Kidney tubule cell (primary cell): Measurements from ENCODE around the gene CFAP90.
A peak's percentile ranks its signal among the peaks of the same experiment; 100 is the strongest.

Experiments used
- DNase-seq: peaks from one replicate; pipeline ENCODE4 v3.0.0-alpha.2; 2018; ENCODE audit warnings: low spot score

CFAP90 gene

DNA sequence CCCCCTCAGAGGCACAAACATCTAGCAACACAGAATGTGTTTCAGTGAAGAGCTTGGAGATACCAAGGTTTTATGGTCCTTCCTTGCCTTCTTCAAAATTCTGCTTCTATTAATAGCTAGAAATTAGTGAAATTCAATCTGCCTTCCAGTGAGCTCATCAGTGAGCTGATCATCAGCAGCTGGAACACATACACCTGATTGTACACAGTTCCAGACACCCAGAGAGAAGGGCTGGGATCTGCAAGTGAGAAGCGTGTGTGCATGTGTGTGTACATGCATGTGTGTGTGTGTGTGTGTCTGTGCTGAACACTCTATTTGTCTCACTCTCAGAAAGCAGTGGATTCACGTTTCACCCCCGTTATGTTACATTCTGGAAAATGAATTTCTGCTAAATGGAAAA, 28.5 kb downstream of the CFAP90 start:
- DNase-seq: no peak

DNA sequence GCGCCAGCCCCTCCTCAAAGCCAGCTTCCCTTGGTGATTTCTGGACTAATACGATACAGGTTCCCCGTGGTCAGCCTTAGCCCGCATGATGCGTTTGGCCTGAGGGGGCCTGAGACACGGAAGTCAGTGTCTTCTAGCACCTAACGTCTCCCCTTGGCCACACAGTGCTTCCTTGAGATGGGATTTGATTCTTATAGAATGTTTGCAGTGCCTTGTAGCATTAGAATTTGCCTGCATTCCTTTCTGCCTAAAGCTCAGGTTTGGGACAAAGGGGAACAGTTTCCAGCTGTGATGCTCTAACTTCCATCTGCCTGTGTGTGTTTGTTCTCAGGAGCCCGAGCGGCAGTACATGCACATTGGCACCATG, 34.4 kb downstream of the CFAP90 start:
- no peak for DNase-seq

DNA sequence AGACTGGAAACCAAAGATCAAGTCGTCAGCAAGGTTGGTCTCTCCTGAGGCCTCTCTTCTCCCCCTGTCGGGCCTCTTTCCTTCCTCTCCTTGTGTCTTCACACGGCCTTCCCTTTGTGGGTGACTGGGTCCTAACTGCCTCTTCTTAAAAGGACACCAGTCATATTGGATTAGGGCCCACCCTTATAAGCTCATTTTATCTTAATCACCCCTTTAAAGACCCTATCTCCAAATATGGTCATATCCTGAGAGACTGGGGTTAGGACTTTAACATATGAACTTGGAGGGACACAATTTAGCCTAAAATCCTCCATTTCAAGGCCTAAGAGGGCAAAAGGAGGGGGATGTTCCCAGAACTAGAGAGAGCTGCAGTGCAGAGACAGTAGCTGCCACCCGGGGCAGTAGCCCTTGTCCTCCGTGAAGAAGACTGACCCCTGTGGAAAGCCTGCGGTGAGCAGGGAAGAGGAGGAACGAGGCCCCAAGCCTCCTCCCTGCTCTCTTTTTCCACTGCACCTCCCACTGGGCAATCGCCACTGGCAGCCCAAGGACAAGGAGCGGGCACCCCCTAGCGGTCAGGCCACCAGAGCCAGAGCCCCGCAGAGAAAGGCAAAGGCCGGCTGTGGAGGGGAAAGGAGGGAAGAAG, 34.9 kb downstream of the CFAP90 start:
- DNase-seq: peak; percentile 77

DNA sequence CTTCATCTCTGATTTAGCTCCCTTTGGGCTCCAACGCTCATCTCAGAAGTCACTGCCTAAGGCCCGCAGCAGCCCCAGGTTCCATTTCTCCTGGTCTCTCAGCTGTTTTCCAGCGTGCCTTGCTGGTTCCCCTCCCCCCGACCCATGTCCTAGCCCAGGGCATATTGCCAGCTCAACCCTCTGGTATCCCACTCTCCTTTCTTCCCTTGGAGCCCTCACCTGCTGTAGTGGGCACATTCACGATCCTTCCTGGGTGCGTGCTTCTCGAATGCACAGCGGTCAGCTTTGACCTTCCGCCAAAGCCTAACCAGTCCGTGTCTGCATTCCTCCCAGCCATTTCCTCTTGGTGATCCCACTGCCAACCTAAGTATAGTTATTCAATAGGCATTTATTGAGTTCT, 36.1 kb downstream of the CFAP90 start:
- no peak for DNase-seq

DNA sequence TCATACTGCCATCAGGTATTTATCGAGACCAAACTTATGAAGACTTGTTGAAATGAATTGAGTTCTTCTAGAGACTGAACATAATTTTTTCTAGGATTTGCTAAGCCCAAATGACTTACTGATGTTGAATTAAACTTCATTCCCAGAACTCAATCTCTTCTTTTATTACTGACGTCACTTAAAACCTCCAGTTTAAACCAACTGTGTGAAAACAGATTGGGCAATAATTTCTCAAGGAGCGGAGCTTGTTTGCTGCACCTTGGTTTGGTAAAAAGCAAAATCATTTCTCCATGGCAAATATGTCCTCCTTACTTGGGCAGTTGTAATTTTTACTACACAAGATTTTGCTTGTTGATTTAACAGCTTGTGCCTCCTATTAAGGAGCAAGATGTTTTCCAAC, 37.4 kb downstream of the CFAP90 start:
- DNase-seq: no peak

DNA sequence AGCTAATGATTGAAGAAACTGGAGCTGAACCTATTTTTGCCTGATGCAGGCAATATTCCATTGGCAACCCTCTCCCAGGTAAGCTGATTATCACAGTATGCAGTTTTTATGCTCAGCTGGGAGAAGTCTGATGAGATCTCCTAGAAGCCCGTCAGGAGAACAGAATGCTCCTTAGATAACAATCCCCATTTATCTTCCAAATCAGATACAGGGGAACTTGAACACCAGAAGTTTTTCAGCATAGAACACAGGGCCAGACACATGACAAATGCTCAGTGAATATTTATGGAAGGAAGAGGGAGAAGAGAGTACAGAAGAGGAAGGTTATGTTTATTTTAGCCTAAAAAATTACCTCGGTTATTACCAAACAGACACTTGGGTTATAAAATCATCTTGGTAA, 37.9 kb downstream of the CFAP90 start:
- DNase-seq: no peak

DNA sequence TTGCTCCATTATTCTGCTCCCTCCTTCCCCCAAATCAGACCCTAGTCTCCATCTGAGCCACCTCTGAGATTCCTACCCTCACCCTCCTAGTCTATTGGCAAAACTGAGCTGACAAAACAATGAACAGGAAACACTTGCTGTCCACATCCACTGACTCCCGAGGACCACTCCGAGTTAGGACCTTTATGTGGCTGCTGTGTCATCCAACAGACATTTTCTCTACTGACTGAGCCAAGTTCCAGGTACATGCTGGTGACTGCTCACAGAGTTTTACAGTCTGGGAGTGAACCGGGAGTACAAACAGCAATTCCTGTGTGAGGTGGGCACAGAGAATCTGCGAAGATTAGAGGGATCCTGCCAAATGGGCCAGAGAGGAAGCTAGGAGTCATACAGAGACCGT, 39.2 kb downstream of the CFAP90 start:
- DNase-seq: no peak

DNA sequence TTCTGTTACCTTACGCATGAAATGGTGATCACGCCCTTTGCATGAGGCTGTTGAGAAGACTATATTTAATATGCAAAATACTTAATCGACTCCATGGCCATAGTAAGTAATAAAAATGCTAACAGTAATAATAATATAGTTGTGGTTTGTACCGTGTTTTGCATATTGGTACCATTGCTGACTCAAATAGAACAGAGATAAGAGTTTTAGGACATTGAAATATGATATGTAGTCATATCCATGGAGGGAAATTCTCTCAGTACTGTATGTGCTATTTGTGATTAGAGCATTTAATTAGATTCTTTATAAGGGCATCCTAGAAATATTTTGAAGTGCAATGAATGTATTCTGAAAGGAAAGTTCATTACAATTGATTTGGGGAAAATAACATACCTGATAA, 41.9 kb downstream of the CFAP90 start:
- DNase-seq: no peak

DNA sequence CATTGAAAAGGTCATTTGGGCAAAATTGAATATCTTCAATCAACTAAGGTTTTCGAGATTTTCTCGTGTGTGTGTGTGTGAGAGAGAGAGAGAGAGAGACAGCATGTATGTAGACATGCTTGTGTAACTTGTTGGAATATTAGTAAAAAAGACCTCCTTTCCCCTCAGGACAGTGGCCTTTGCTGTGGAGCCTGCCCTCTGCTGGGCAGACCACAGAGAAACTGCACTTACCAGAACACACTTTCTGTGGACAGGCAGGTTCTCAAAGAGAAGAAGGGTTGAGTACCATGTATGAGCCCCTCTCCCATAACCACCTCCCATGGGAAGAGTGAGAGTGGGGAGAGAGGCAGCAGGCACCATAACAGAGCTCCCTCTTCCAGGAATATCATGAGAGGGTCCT, 45.6 kb downstream of the CFAP90 start:
- peak; percentile 17 for DNase-seq

DNA sequence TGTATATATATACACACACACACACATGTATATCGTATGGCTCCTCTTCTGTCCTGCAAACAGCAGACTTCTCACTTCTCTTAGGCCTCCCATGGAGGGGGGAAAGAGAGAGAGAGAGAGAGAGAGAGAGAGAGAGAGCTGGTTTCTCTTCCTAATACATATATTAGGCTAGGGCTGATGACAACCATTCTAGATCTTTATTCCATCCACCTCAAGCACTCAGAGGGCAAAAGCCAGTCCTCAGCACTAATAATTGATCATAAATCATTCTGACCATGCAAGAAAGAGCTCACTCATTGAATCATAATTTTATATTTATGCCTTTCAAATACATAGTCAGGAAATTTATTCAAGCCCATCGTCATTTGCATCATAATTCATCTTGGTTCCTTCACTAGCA, 47.0 kb downstream of the CFAP90 start:
- DNase-seq: no peak

DNA sequence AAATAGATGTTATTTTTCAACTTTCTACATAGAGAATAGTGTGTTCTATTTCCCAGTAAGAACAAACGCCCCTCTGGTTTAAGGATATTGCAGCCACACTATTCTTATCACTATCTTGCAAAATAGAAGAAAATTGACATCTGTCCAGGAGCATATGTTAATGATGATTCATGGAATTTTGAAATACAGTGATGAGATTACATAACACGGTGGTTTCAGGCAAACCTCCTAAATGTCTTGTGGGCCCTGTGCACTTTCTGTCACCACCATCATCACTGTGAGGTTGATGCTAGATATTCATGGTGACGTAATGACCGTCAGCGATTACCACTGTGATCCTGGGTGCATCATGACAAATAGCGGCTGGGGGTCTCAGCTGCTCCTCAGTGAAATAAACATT, 48.1 kb downstream of the CFAP90 start:
- DNase-seq: no peak

DNA sequence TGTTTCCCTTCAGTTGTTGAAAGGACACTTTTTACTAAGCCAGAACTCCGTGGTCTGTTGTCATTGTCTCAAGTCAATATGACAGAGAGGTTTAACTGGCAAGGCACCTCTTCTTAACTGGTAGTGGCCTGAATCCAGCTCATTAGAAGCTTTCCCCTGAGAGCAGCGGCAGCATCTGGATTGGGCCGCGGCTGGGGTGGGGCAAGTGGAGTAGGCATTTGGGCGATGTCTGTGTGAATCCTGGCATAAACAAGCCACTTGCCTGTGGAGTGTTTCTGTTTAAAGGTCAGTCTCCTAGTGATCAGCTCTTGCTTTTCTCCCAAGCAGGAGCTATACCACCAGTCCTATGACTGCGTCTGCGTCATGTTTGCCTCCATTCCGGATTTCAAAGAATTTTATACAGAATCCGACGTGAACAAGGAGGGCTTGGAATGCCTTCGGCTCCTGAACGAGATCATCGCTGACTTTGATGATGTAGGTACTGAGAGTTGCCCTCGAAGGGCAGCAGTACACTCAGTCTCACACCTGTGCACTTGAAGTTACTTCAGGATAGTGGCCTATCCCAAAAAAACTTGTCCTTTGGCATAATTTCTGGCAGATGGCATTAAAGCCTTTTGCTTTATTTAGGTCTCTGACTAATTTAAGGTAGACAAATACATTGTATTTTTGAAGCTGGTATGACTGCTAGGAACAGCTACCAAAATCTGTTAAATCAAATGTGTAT, 48.9 kb downstream of the CFAP90 start:
- no peak for DNase-seq

DNA sequence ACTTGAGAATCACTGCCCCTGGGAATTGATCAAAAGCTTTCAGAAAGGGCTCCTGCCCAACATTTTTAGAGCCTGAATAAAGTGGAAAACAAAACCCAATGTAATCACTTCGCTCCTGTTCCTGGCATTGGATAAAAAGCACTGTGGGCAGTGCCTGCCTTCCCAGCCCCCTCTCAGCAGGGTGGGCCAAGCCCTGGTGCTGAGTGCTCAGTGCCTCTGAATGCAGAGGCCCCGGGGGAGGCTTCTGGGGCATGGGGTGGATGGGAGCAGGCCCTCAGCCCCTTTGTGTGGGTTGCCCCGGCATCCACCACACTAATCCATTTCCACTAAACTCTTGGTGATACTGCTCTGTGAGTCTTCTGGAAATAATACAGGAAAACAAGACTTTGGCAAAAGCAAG, 55.6 kb downstream of the CFAP90 start:
- DNase-seq: no peak

DNA sequence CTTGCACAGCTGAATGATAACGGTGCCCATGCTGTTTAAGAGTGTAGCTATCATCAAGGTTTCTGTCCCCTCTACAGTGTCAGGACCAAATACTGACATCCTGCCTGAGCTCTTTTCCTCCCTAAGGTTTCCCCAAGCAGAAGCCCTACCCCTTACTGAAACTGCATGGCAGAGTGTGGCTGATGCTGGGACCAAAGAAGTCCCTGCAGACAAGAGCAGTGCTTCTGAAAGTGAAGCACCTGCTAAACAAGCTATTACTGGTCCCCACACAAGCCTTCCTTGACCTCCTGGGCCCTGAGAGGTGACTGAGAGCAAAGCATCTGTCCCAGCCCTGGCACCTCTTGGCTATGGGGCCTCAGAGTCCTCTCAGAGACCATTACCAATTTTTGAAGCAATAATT, 56.1 kb downstream of the CFAP90 start:
- DNase-seq: no peak

DNA sequence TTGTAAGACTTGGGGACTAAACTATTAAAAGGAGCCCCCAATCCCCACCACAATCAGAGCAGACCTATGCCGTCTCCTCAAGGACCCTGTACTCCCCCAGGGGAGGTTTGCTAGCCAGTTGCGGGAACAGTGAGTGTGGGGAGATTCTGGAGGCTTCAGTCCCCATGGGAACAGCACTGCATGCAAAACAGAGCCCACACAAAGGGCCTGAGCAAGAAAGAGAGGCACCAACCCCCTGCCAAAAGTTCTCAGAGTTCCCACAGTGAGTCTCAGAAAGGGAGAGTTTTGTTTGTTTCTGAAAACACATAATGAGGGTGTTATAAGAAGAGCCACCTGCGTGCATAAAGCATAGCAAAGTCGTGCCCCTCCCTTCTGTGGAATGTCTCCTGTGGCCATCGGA, 56.6 kb downstream of the CFAP90 start:
- DNase-seq: peak; percentile 1

DNA sequence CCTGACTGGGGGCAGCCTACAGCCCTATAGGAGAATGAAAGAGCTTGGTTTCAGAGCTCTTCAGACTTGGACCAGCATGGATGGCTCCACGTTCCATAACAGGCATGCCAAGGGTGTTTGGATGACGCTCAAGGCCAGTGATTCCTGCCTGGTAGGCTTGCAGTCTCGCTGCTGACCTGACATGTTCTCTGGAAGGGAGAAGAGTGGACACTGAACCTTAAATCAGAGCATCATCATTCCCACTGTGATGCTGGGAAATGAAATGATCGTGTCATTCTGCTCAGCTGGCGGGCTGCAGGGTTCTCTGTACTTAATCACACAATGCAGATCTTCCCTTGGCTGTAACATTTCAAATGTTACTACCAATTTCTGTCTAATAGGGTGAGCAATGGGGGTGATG, 57.0 kb downstream of the CFAP90 start:
- no peak for DNase-seq

DNA sequence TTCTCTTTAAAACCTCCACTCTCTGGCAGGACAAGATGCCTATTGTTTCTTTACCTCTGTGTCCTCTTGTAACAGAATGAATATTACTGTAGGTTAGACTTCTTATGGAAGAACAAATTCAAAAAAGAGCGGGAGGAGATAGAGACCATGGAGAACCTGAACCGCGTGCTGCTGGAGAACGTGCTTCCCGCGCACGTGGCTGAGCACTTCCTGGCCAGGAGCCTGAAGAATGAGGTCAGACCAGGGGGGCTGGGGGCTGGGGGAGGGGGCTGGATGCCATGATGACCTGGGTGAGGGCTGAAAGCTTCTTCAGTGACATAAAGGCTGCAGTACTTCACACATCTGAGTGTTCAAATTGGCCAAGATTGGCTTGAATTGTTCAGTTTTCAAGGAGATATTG, 61.4 kb downstream of the CFAP90 start:
- DNase-seq: no peak

DNA sequence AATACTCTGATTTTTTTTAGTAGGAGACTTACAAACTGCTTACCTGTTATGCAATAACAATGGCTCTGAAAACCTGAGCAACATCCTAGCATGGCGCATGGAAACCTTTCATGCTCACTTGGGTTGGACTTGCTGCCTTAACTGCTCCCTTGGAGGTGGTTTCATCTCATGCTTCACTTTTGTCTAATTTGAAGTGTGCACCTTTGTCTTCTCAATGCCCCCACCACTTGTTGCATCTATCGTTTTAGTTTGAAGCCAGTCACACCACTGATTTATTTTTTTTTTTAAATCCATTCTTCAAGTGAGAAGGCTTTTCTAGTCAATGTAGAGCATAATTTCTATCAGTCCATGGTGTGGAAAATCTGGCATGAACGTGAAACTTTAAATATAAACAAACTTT, 63.2 kb downstream of the CFAP90 start:
- DNase-seq: no peak

DNA sequence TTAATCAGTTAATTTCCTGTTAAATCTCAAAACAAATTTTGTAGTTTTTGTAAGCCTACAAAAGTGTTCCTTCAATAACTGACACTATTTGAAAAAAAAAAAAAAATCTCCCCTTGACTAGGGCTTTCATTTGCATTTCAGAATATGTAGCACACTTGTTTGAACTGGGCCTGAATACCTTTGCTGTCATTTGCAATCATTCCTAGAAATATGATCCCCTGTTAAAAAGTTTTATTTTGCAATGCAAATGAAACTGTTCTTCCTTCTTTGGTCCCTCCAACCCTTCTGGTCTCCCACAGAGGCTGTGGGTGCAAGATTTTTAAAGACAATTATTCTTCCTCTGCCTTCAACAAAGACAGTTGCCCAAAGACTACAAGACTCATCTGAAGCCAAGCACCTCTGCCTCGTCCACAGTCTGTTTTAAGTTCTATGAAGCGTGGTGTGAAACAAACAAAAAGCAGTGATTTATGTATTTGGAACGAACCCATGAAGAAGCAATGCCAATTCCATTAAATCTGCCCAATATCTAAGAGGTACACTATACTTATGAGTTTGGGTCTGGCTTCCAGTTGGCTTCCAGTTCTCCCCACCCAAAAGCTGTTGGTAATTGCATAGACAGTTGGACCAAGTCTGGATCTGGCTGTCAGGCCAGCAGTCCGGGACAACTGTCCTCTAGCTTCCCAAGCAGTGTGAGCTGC, 66.1 kb downstream of the CFAP90 start:
- no peak for DNase-seq

DNA sequence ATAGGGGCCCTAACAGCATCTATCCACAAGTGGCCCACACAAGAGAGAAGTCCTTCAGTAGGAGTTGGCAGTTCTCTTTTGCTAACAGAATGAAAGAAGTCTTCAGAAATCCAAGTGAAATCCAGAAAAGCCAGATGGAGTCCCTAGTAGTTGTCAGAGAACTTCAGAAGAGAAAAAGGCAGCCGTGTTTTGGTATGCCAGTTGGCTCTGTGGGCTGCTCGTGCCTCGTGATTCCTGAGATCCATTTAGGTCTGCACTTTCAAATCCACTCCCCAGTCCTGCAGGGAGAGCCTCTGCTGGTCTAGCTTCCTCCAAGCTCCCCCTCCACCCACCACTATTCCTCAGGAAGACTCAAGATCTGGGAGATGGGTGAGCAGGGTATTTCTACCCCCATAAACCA, 69.0 kb downstream of the CFAP90 start:
- no peak for DNase-seq
